Measurements from ENCODE around the gene NPPC. TPM values are rescaled to one million over a fixed set of nuclear protein-coding genes. Genes with fewer than 3 reads are reported as not detected.

Gene NPPC
- total and polyA plus RNA-seq, 2 of the 8 experiments (the other 6 are each of a cell fraction or from before 2014, with no cell fraction given) = 1.3 to 4.7 TPM

DNA sequence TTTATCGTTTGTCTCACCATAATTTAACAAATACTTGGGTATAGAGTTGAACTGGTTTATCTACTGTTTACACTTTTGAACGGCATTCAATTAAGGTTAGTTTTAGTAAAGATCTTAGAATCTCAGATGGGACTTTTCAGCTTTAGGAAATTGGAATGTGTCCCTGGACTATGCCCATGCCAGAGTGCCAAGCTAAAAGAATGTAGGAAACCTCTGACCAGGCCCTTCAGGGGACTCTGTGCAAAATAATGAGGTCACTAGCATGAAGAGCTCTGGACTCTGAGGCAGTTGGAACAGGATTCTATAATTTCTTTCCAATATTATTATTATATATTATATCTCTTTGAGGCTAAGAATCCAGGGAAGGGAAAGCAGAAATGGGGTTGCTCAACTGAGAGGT, 48.8 kb upstream of the NPPC start:
- no peak overlapping the region for H2BK15ac ChIP-seq (ENCODE audit: low read length)
- no peak overlapping the region for H4K8ac ChIP-seq (ENCODE audit: extremely low read depth, insufficient read depth, low read length)
- ChIA-PET CTCF (ENCODE audit: partially characterized antibody) (interaction anchor here (0.6 to 2.8 kb wide), 2 partner anchors 12 to 44 kb away, joined by 3 to 10 read pairs; no protein-coding TSS in a partner anchor), POLR2A (ENCODE audit: partially characterized antibody) (no interaction called here)
- H2AK5ac ChIP-seq (ENCODE audit: low read depth, low read length) = no peak overlapping the region
- no peak overlapping the region for H2BK12ac ChIP-seq (ENCODE audit: low read depth, low read length)
- no peak for DNase-seq (ENCODE audit: low read depth in 1 of 2, low spot score in 2 of 2)
- no peak overlapping the region for H3K9ac ChIP-seq (replicated peaks in 1 of 4; ENCODE audit: extremely low read depth in 1 of 4, low read depth in 3 of 4, low read length in 3 of 4)
- TF ChIP-seq RBBP5 (IDR thresholded peaks at IDR 0.05; ENCODE audit: borderline replicate concordance, low read depth, low read length) (no peak), SP4 (IDR thresholded peaks at IDR 0.05; ENCODE audit: low read length) (no peak), CREB1 (IDR thresholded peaks at IDR 0.05) (no peak), NANOG (IDR thresholded peaks at IDR 0.05; ENCODE audit: insufficient read depth, low read depth, low read length, poor library complexity, severe bottlenecking) (no peak), JUND (IDR thresholded peaks at IDR 0.05; ENCODE audit: low read length) (no peak)
- TF ChIP-seq, protein P1, sequence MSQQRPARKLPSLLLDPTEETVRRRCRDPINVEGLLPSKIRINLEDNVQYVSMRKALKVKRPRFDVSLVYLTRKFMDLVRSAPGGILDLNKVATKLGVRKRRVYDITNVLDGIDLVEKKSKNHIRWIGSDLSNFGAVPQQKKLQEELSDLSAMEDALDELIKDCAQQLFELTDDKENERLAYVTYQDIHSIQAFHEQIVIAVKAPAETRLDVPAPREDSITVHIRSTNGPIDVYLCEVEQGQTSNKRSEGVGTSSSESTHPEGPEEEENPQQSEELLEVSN (IDR thresholded peaks at IDR 0.05) = no peak
- no peak overlapping the region for H2BK5ac ChIP-seq (ENCODE audit: low read depth, low read length)
- H3K27me3 ChIP-seq (replicated peaks in 1 of 4; ENCODE audit: control insufficient read depth in 3 of 4, extremely low read depth in 1 of 4, insufficient read depth in 3 of 4, low read length in 3 of 4) = no peaks in the 10 kb centered on the region
- no peak for FAIRE-seq
- H3K27ac ChIP-seq (ENCODE audit: low read depth, low read length) = no peak overlapping the region
- H3K18ac ChIP-seq (ENCODE audit: extremely low read depth, low read length) = no peak overlapping the region
- no peak overlapping the region for H2AFZ ChIP-seq (ENCODE audit: low read length)
- no peak overlapping the region for H3K4me3 ChIP-seq (ENCODE audit: extremely low read depth in 1 of 4, insufficient read depth in 2 of 4, low read depth in 3 of 4, low read length in 4 of 4)
- no peak overlapping the region for H3K23ac ChIP-seq (ENCODE audit: insufficient read length)
- H3K4ac ChIP-seq (replicated peaks; ENCODE audit: insufficient read length, low read depth, low read length) = no peak overlapping the region
- H3K9me3 ChIP-seq (ENCODE audit: insufficient read depth in 2 of 2, low read depth in 1 of 2, low read length in 1 of 2) = no peaks in the 10 kb centered on the region; a peak in 1 of 4 replicates
- no peak overlapping the region for H3K14ac ChIP-seq (ENCODE audit: insufficient read length)
- no peak overlapping the region for H4K5ac ChIP-seq (ENCODE audit: insufficient read length, low read depth, low read length)
- peaks cover 0 to 3% of the 10 kb centered on the region in 2 experiments; a peak in 1 of 4 replicates for H3K79me2 ChIP-seq (ENCODE audit: control insufficient read depth in 1 of 2, insufficient read depth in 2 of 2, low read length in 2 of 2)
- H2BK20ac ChIP-seq (ENCODE audit: low read length) = no peak overlapping the region
- WGBS, 2 experiments (ENCODE audit: extremely low coverage in 1 of 2, insufficient coverage in 1 of 2, insufficient read length in 1 of 2, insufficient replicate concordance in 2 of 2, low coverage in 1 of 2, low lambda C conversion rate in 2 of 2, missing lambda C conversion rate in 1 of 2) = 92% methylated on average over 2 of the region's 2 CpGs; no CpG with 5 or more reads in 1 of the 2 experiments
- H3K23me2 ChIP-seq (ENCODE audit: low read depth, low read length) = no peaks in the 10 kb centered on the region
- H3K79me1 ChIP-seq (ENCODE audit: low read depth, low read length) = peaks cover 2% of the 10 kb centered on the region; the same call in 1 of the 2 replicates
- no peak overlapping the region for H3K56ac ChIP-seq (replicated peaks; ENCODE audit: insufficient read length, low read depth, low read length)
- peaks cover 0 to 3% (median 0%) of the 10 kb centered on the region in 4 experiments; a peak in 1 of 7 replicates for H3K4me1 ChIP-seq (replicated peaks in 1 of 4; ENCODE audit: control insufficient read depth in 3 of 4, insufficient read depth in 4 of 4, low read length in 3 of 4)
- H3K4me2 ChIP-seq (ENCODE audit: insufficient read depth in 1 of 2, low read depth in 2 of 2, low read length in 2 of 2) = no peak overlapping the region
- H2BK120ac ChIP-seq (replicated peaks; ENCODE audit: low read depth, low read length) = no peak overlapping the region
- no peak overlapping the region for H4K91ac ChIP-seq (replicated peaks; ENCODE audit: insufficient read length, low read length)
- no peaks in the 10 kb centered on the region for H3K36me3 ChIP-seq (ENCODE audit: control insufficient read depth in 2 of 4, insufficient read depth in 4 of 4, low read length in 3 of 4)
- peaks cover 0 to 4% of the 10 kb centered on the region in 2 experiments for H4K20me1 ChIP-seq (replicated peaks in 1 of 2; ENCODE audit: control insufficient read depth in 1 of 2, insufficient read depth in 2 of 2, low read length in 2 of 2)

Measured in H1 (cell line).